Measurements from ENCODE around the gene AHCYL1.
"Not testable (repeated sequence)": the region's sequence is repeated elsewhere in the genome, so short reads cannot be mapped to it uniquely, and the experiment has no call there.

The AHCYL1 gene

GRCh38 chr1:109984456-109985246, at the start of gene AHCYL1:
TSS of gene AHCYL1 (plus strand) at chr1:109984765. CDS start at chr1:109985053, 288 bp downstream.
- DNase-seq (ENCODE audit: low read depth): peak; percentile 93

- DNase-seq (ENCODE audit: low read depth): no peak
Observed at GRCh38 chr1:109935451-109935900, 49.1 kb upstream of the AHCYL1 start.

GRCh38 chr1:109937738-109938137, 46.8 kb upstream of the AHCYL1 start:
- no peak for DNase-seq (ENCODE audit: low read depth)

GRCh38 chr1:109938556-109938955, 46.0 kb upstream of the AHCYL1 start:
- no peak for DNase-seq (ENCODE audit: low read depth)

- no peak for DNase-seq (ENCODE audit: low read depth)
Observed at GRCh38 chr1:109942434-109942833, 42.1 kb upstream of the AHCYL1 start.

- DNase-seq (ENCODE audit: low read depth): no peak
Observed at GRCh38 chr1:109944541-109944940, 40.0 kb upstream of the AHCYL1 start.

- DNase-seq (ENCODE audit: low read depth): no peak
Observed at GRCh38 chr1:109946511-109946910, 38.1 kb upstream of the AHCYL1 start.

- no peak for DNase-seq (ENCODE audit: low read depth)
Observed at GRCh38 chr1:109947582-109948284, 36.8 kb upstream of the AHCYL1 start.

GRCh38 chr1:109948285-109948630, 36.3 kb upstream of the AHCYL1 start:
- no peak for DNase-seq (ENCODE audit: low read depth)

GRCh38 chr1:109950038-109950437, 34.5 kb upstream of the AHCYL1 start:
- DNase-seq (ENCODE audit: low read depth): no peak

GRCh38 chr1:109950509-109950908, 34.1 kb upstream of the AHCYL1 start:
- DNase-seq (ENCODE audit: low read depth): no peak

- not testable (repeated sequence) for DNase-seq (ENCODE audit: low read depth)
Observed at GRCh38 chr1:109951501-109951900, 33.1 kb upstream of the AHCYL1 start.

- DNase-seq (ENCODE audit: low read depth): no peak
Observed at GRCh38 chr1:109954041-109954512, 30.5 kb upstream of the AHCYL1 start.

- DNase-seq (ENCODE audit: low read depth): no peak
Observed at GRCh38 chr1:109959632-109959973, 25.0 kb upstream of the AHCYL1 start.

GRCh38 chr1:109959974-109960744, 24.4 kb upstream of the AHCYL1 start:
- peak; percentile 84 for DNase-seq (ENCODE audit: low read depth)

GRCh38 chr1:109960745-109961094, 23.8 kb upstream of the AHCYL1 start:
- no peak for DNase-seq (ENCODE audit: low read depth)

- no peak for DNase-seq (ENCODE audit: low read depth)
Observed at GRCh38 chr1:109963864-109964263, 20.7 kb upstream of the AHCYL1 start.

- DNase-seq (ENCODE audit: low read depth): peak; percentile 61
Observed at GRCh38 chr1:109969146-109969829, 15.3 kb upstream of the AHCYL1 start.

GRCh38 chr1:109969907-109970306, 14.7 kb upstream of the AHCYL1 start:
- no peak for DNase-seq (ENCODE audit: low read depth)

GRCh38 chr1:109971559-109971958, 13.0 kb upstream of the AHCYL1 start:
- DNase-seq (ENCODE audit: low read depth): no peak

GRCh38 chr1:109974191-109974590, 10.4 kb upstream of the AHCYL1 start:
- DNase-seq (ENCODE audit: low read depth): no peak

GRCh38 chr1:109975718-109976117, 8.8 kb upstream of the AHCYL1 start:
- DNase-seq (ENCODE audit: low read depth): peak; percentile 93
